Mucosa of descending colon (tissue), 3 donors: Measurements from ENCODE around the gene ZNF362. TPM values are rescaled to one million over a fixed set of nuclear protein-coding genes. Genes with fewer than 3 reads are reported as not detected.
A peak's percentile ranks its signal among the peaks of the same experiment; 100 is the strongest.

Source experiments
- ATAC-seq: fragments of 200-7000 bp; cut with Tn5 transposase; one replicate; pipeline ENCODE4 v1.9.1; 2020; ENCODE audit warnings: mild to moderate bottlenecking, moderate library complexity
- DNase-seq, 3 donors: peaks; one replicate each; pipeline ENCODE4 v3.0.0-alpha.2; 2020
- H3K36me3 ChIP-seq: fragments of 200-600 bp; one replicate; pipeline ENCODE4 v1.8.0; 2021; ENCODE audit warnings: low read depth, mild to moderate bottlenecking
- H3K4me1 ChIP-seq: fragments of 200-600 bp; one replicate; pipeline ENCODE4 v1.8.0; 2021; ENCODE audit warnings: low read depth, mild to moderate bottlenecking
- H3K4me3 ChIP-seq: fragments of 200-600 bp; one replicate; pipeline ENCODE4 v1.8.0; 2021; ENCODE audit warnings: mild to moderate bottlenecking
- H3K9me3 ChIP-seq: fragments of 200-600 bp; one replicate; pipeline ENCODE4 v1.8.0; 2021; ENCODE audit warnings: mild to moderate bottlenecking
- CTCF ChIP-seq: fragments of 200-600 bp; IDR thresholded peaks from one replicate; pipeline ENCODE4 v1.8.0; 2022; ENCODE audit warnings: antibody characterized with exemption, mild to moderate bottlenecking
- intact Hi-C, 2 donors: fragments of 100-400 bp; cut with DNase I in 1 of 2; cut with micrococcal nuclease in 1 of 2; formaldehyde crosslinking; loops; one replicate each; pipeline versions ENCODE4 v1.11.0 to v1.11.1; 2022; cut with DNase I, micrococcal nuclease
- long read RNA-seq, 2 donors: library from polyadenylated mRNA; unstranded; transcript quantifications; one replicate each; pipeline ENCODE4 v2.0.0, GENCODE V29; 2019 to 2021
- total RNA-seq, 3 donors: library from RNA; stranded (reverse); fragmentation: NEBNext Ultra II Directional in 2 of 3; extraction: Animal tissue kit (Norgen Biotek cat#: 25700) in 2 of 3; gene quantifications; one replicate each; pipeline versions ENCODE4 v1.2.1 to v1.2.4, GENCODE V29; 2021 to 2023
- donor health status: DM: no; HTN: no; CAD: no; lungs with moderate emphysema.
- donor health status: DM: no; HTN: no; CAD: no.
- donor health status: DM: no; HTN: yes; CAD: no.

The ZNF362 gene
- total RNA-seq = 10 to 100 TPM; 12.1 to 33.3 (median 13.7) TPM
- long read RNA-seq, donor 1, partial matches to known transcripts = 9 of 16 reads
- long read RNA-seq, donor 1, other reads (novel, unspliced or antisense) = 4 of 16 reads
- long read RNA-seq, donor 2, partial matches to known transcripts = 5 of 5 reads
- long read RNA-seq, donor 2, other reads (novel, unspliced or antisense) = 0 of 5 reads

- ATAC-seq (peak; percentile 70), DNase-seq (peak; percentile 74 to 83 (median 80))
- peaks cover 17% of the 10 kb centered on the region for H3K4me1 ChIP-seq
- H3K9me3 ChIP-seq = no peaks in the 10 kb centered on the region
- H3K36me3 ChIP-seq = no peaks in the 10 kb centered on the region
- intact Hi-C loops = no loop called here
- H3K4me3 ChIP-seq = peak within 1 kb of the TSS; percentile 30
- no peak for TF ChIP-seq CTCF
These were observed at the start of gene ZNF362 for GRCh38 chr1:33256471-33257206. TSS of gene ZNF362 (plus strand) at chr1:33256492. CDS start at chr1:33270575, 14,083 bp downstream.

GRCh38 chr1:33211972-33212371 is 44.3 kb upstream of the ZNF362 start:
- intact Hi-C loops = no loop called here
- Histone ChIP-seq H3K4me1 (no peaks in the 10 kb centered on the region), H3K4me3 (no peak overlapping the region), H3K9me3 (no peaks in the 10 kb centered on the region), H3K36me3 (no peaks in the 10 kb centered on the region)
- DNase-seq (no peak), ATAC-seq (no peak)
- TF ChIP-seq CTCF = no peak

- DNase-seq = no peak
- TF ChIP-seq CTCF = no peak
- ATAC-seq = no peak
- Histone ChIP-seq H3K36me3 (no peaks in the 10 kb centered on the region), H3K9me3 (peaks cover 14% of the 10 kb centered on the region), H3K4me1 (no peaks in the 10 kb centered on the region), H3K4me3 (no peak overlapping the region)
- intact Hi-C loops = no loop called here
These were observed 36.2 kb upstream of the ZNF362 start for GRCh38 chr1:33219886-33220661.

- no peaks in the 10 kb centered on the region for H3K4me1 ChIP-seq
- TF ChIP-seq CTCF = no peak
- peaks cover 14% of the 10 kb centered on the region for H3K9me3 ChIP-seq
- no peaks in the 10 kb centered on the region for H3K36me3 ChIP-seq
- intact Hi-C loops = no loop called here
- ATAC-seq (no peak), DNase-seq (no peak)
- H3K4me3 ChIP-seq = no peak overlapping the region
These were observed 35.5 kb upstream of the ZNF362 start for GRCh38 chr1:33220676-33221384.

- H3K36me3 ChIP-seq = no peaks in the 10 kb centered on the region
- ATAC-seq (no peak), DNase-seq (no peak)
- H3K9me3 ChIP-seq = peaks cover 14% of the 10 kb centered on the region
- H3K4me3 ChIP-seq = no peak overlapping the region
- TF ChIP-seq CTCF = no peak
- H3K4me1 ChIP-seq = no peaks in the 10 kb centered on the region
- intact Hi-C loops = no loop called here
These were observed 34.9 kb upstream of the ZNF362 start for GRCh38 chr1:33221385-33221758.
